Activated CD8-positive, alpha-beta memory T cell treated with anti-CD3 and anti-CD28 coated beads for 1 hour (primary cell): ENCODE results near the gene VAMP2.

Experiments
- DNase-seq, 2 donors: peaks; one replicate each; pipeline ENCODE4 v3.0.0-alpha.2; 2020; ENCODE audit warnings: low read depth in 1 of 2; ENCODE audit errors: extremely low read depth in 1 of 2

VAMP2 gene

GRCh38 chr17:8124350-8125153, 38.2 kb downstream of the VAMP2 start:
- DNase-seq = no peak

GRCh38 chr17:8123695-8124349, 38.9 kb downstream of the VAMP2 start, which contains the start of gene HES7:
TSS of gene HES7 (minus strand) at chr17:8124106. CDS start at chr17:8124084, 22 bp downstream.
- DNase-seq = no peak

GRCh38 chr17:8122924-8123694, 39.6 kb downstream of the VAMP2 start:
- no peak for DNase-seq

- no peak for DNase-seq
Measured at GRCh38 chr17:8122422-8122923, 40.3 kb downstream of the VAMP2 start.

GRCh38 chr17:8121681-8122421, 40.9 kb downstream of the VAMP2 start:
- DNase-seq = no peak

GRCh38 chr17:8121407-8121680, 41.4 kb downstream of the VAMP2 start:
- no peak for DNase-seq

- no peak for DNase-seq
Measured at GRCh38 chr17:8120520-8121406, 42.0 kb downstream of the VAMP2 start.

GRCh38 chr17:8119581-8120519, 42.9 kb downstream of the VAMP2 start:
- DNase-seq = peak; percentile 52 to 61

- peak; percentile 54 to 74 for DNase-seq
Measured at GRCh38 chr17:8118769-8119580, 43.8 kb downstream of the VAMP2 start.

- no peak for DNase-seq
Measured at GRCh38 chr17:8117980-8118768, 44.6 kb downstream of the VAMP2 start, which contains the start of gene ALOXE3. TSS of gene ALOXE3 (minus strand) at chr17:8118514. CDS start at chr17:8117990, 524 bp downstream.

- DNase-seq = no peak
Measured at GRCh38 chr17:8117367-8117979, 45.3 kb downstream of the VAMP2 start.

- DNase-seq = no peak
Measured at GRCh38 chr17:8116776-8117175, 46.0 kb downstream of the VAMP2 start.

- no peak for DNase-seq
Measured at GRCh38 chr17:8110907-8111306, 51.8 kb downstream of the VAMP2 start.

- no peak for DNase-seq
Measured at GRCh38 chr17:8110456-8110804, 52.3 kb downstream of the VAMP2 start.

GRCh38 chr17:8109661-8110455, 52.9 kb downstream of the VAMP2 start:
- peak in 1 of 2 donors; percentile 72 for DNase-seq
